IPS-NIHi11 (cell line): ENCODE data around the gene MMP7.
A peak's percentile ranks its signal among the peaks of the same experiment; 100 is the strongest.

Experiments used
- DNase-seq: peaks from one replicate; pipeline ENCODE4 v3.0.0; 2012; ENCODE audit warnings: mixed read lengths, low spot score

Gene MMP7

GRCh38 chr11:102495161-102496042 lies 35.1 kb downstream of the MMP7 start:
- DNase-seq = peak; percentile 64

- no peak for DNase-seq
Measured at GRCh38 chr11:102494216-102494615, 36.3 kb downstream of the MMP7 start.

GRCh38 chr11:102493524-102493923 lies 37.0 kb downstream of the MMP7 start:
- no peak for DNase-seq

GRCh38 chr11:102491969-102492368 lies 38.6 kb downstream of the MMP7 start:
- DNase-seq = no peak

GRCh38 chr11:102489186-102490145 lies 41.1 kb downstream of the MMP7 start:
- DNase-seq = no peak

- no peak for DNase-seq
Measured at GRCh38 chr11:102488208-102488607, 42.3 kb downstream of the MMP7 start.

GRCh38 chr11:102487214-102487613 lies 43.3 kb downstream of the MMP7 start:
- no peak for DNase-seq

GRCh38 chr11:102486584-102486983 lies 44.0 kb downstream of the MMP7 start:
- DNase-seq = no peak

- no peak for DNase-seq
Measured at GRCh38 chr11:102485095-102485722, 45.3 kb downstream of the MMP7 start.

GRCh38 chr11:102482433-102482832 lies 48.1 kb downstream of the MMP7 start:
- no peak for DNase-seq

GRCh38 chr11:102479733-102480132 lies 50.8 kb downstream of the MMP7 start:
- no peak for DNase-seq

- DNase-seq = no peak
Measured at GRCh38 chr11:102478673-102479299, 51.8 kb downstream of the MMP7 start.

GRCh38 chr11:102476812-102477211 lies 53.7 kb downstream of the MMP7 start:
- peak; percentile 64 for DNase-seq

GRCh38 chr11:102476069-102476468 lies 54.5 kb downstream of the MMP7 start:
- no peak for DNase-seq

- DNase-seq = no peak
Measured at GRCh38 chr11:102473543-102473942, 57.0 kb downstream of the MMP7 start.

GRCh38 chr11:102472127-102472526 lies 58.4 kb downstream of the MMP7 start:
- no peak for DNase-seq

- no peak for DNase-seq
Measured at GRCh38 chr11:102471474-102471873, 59.1 kb downstream of the MMP7 start.
